H9 (cell line): Measurements from ENCODE around the gene F13A1. TPM values are rescaled to one million over a fixed set of nuclear protein-coding genes. Genes with fewer than 3 reads are reported as not detected.

Experiments used
- DNase-seq: peaks from one replicate; pipeline ENCODE4 v3.0.0-alpha.2; 2017
- H2AFZ ChIP-seq: one replicate; pipeline ENCODE4 v1.6.1; 2013; ENCODE audit warnings: mild to moderate bottlenecking, low read length, control low read depth, moderate library complexity
- H2AK5ac ChIP-seq: 2 replicates; pipeline ENCODE4 v1.6.1; 2013; ENCODE audit warnings: low read length, control low read depth, mixed read lengths; ENCODE audit not compliant: insufficient read length
- H2BK120ac ChIP-seq: one replicate; pipeline ENCODE4 v1.6.1; 2013; ENCODE audit warnings: low read depth, mild to moderate bottlenecking, low read length, control low read depth, inconsistent platforms; ENCODE audit not compliant: poor library complexity, severe bottlenecking
- H2BK12ac ChIP-seq: 2 replicates; pipeline ENCODE4 v1.6.1; 2013; ENCODE audit warnings: low read length, control low read depth, mixed read lengths, low read depth; ENCODE audit not compliant: insufficient read length
- H2BK15ac ChIP-seq: 2 replicates; pipeline ENCODE4 v1.6.1; 2013; ENCODE audit warnings: low read depth, low read length, control low read depth
- H2BK20ac ChIP-seq: one replicate; pipeline ENCODE4 v1.6.1; 2013; ENCODE audit warnings: low read depth, mild to moderate bottlenecking, low read length, control low read depth, inconsistent platforms; ENCODE audit not compliant: poor library complexity, severe bottlenecking
- H2BK5ac ChIP-seq: 2 replicates; pipeline ENCODE4 v1.6.1; 2013; ENCODE audit warnings: low read length, control low read depth, mixed read lengths; ENCODE audit not compliant: insufficient read length
- H3K14ac ChIP-seq: 2 replicates; pipeline ENCODE4 v1.6.1; 2013; ENCODE audit warnings: low read length, control low read depth; ENCODE audit not compliant: insufficient read depth
- H3K18ac ChIP-seq: 2 replicates; pipeline ENCODE4 v1.6.1; 2013; ENCODE audit warnings: low read depth, mild to moderate bottlenecking, mixed read lengths, low read length, control low read depth; ENCODE audit not compliant: insufficient read length
- H3K23ac ChIP-seq: 2 replicates; pipeline ENCODE4 v1.6.1; 2013; ENCODE audit warnings: low read length, control low read depth, mixed read lengths, low read depth; ENCODE audit not compliant: insufficient read length
- H3K23me2 ChIP-seq: 2 replicates; pipeline ENCODE4 v1.6.1; 2013; ENCODE audit warnings: low read depth, mild to moderate bottlenecking, mixed read lengths, low read length, control low read depth; ENCODE audit not compliant: insufficient read length, poor library complexity, severe bottlenecking
- H3K27ac ChIP-seq: 2 replicates; pipeline ENCODE4 v1.5.1; 2013; ENCODE audit warnings: low read length, control low read depth, mixed read lengths, low read depth; ENCODE audit not compliant: insufficient read length
- H3K27me3 ChIP-seq: 2 replicates; pipeline ENCODE4 v1.6.1; 2013; ENCODE audit warnings: low read length, control low read depth, inconsistent platforms; ENCODE audit not compliant: insufficient read depth
- H3K4ac ChIP-seq: 2 replicates; pipeline ENCODE4 v1.6.1; 2013; ENCODE audit warnings: low read depth, mild to moderate bottlenecking, control low read depth, inconsistent platforms, low read length, moderate library complexity
- H3K4me1 ChIP-seq: 2 replicates; pipeline ENCODE4 v1.6.1; 2013; ENCODE audit warnings: low read length, control low read depth, inconsistent platforms; ENCODE audit not compliant: insufficient read depth
- H3K4me2 ChIP-seq: 2 replicates; pipeline ENCODE4 v1.6.1; 2013; ENCODE audit warnings: low read length, control low read depth, mixed read lengths; ENCODE audit not compliant: insufficient read length, insufficient read depth
- H3K56ac ChIP-seq: 2 replicates; pipeline ENCODE4 v1.6.1; 2013; ENCODE audit warnings: low read depth, mild to moderate bottlenecking, mixed read lengths, low read length, control low read depth; ENCODE audit not compliant: insufficient read length
- H3K79me1 ChIP-seq: 2 replicates; pipeline ENCODE4 v1.6.1; 2013; ENCODE audit warnings: low read depth, mild to moderate bottlenecking, moderate library complexity, low read length, control low read depth, inconsistent platforms; ENCODE audit not compliant: insufficient read depth, poor library complexity, severe bottlenecking
- H3K79me2 ChIP-seq: 2 replicates; pipeline ENCODE4 v1.6.1; 2013; ENCODE audit warnings: low read length, control low read depth, inconsistent platforms; ENCODE audit not compliant: insufficient read depth
- H3K9ac ChIP-seq: 2 replicates; pipeline ENCODE4 v1.6.1; 2013; ENCODE audit warnings: low read length, control low read depth, mixed read lengths; ENCODE audit not compliant: insufficient read length; ENCODE audit errors: extremely low read depth
- H3K9me3 ChIP-seq: one replicate; pipeline ENCODE4 v1.6.1; 2013; ENCODE audit warnings: low read depth, low read length, inconsistent platforms; ENCODE audit not compliant: control insufficient read depth
- H3T11ph ChIP-seq: one replicate; pipeline ENCODE4 v1.6.1; 2013; ENCODE audit warnings: mild to moderate bottlenecking, low read length, control low read depth, inconsistent platforms
- H4K20me1 ChIP-seq: one replicate; pipeline ENCODE4 v1.6.1; 2013; ENCODE audit not compliant: control insufficient read depth, insufficient read length, insufficient read depth
- H4K5ac ChIP-seq: 2 replicates; pipeline ENCODE4 v1.6.1; 2013; ENCODE audit warnings: low read depth, mild to moderate bottlenecking, mixed read lengths, low read length, control low read depth; ENCODE audit not compliant: insufficient read length
- H4K8ac ChIP-seq: replicated peaks from 2 replicates; pipeline ENCODE4 v1.6.1; 2013; ENCODE audit warnings: low read length, control low read depth, mixed read lengths, low read depth; ENCODE audit not compliant: insufficient read length
- H4K91ac ChIP-seq: 2 replicates; pipeline ENCODE4 v1.6.1; 2013; ENCODE audit warnings: low read depth, mild to moderate bottlenecking, moderate library complexity, mixed read lengths, low read length, control low read depth; ENCODE audit not compliant: insufficient read length
- H3K27ac Mint-ChIP-seq, 3 experiments: 2 replicates in 2 of 3; 3 replicates in 1 of 3; pipeline ENCODE4 v1.8.0; 2020 to 2021; ENCODE audit warnings: mixed read lengths in 3 of 3, mild to moderate bottlenecking in 1 of 3, moderate library complexity in 1 of 3
- H3K27me3 Mint-ChIP-seq: 2 replicates; pipeline ENCODE4 v1.8.0; 2021; ENCODE audit warnings: low read depth, mild to moderate bottlenecking, moderate library complexity, mixed read lengths
- H3K36me3 Mint-ChIP-seq, 3 experiments: 2 replicates in 2 of 3; 3 replicates in 1 of 3; pipeline ENCODE4 v1.8.0; 2020 to 2021; ENCODE audit warnings: low read depth in 3 of 3, mixed read lengths in 3 of 3; ENCODE audit not compliant: insufficient read depth in 1 of 3
- H3K4me1 Mint-ChIP-seq, 2 experiments: 2 replicates each; pipeline ENCODE4 v1.8.0; 2020; ENCODE audit warnings: mixed read lengths in 2 of 2
- H3K4me3 Mint-ChIP-seq, 2 experiments: 2 replicates in 1 of 2; 3 replicates in 1 of 2; pipeline ENCODE4 v1.8.0; 2020 to 2021; ENCODE audit warnings: mild to moderate bottlenecking in 2 of 2, mixed read lengths in 2 of 2, moderate library complexity in 1 of 2
- H3K9me3 Mint-ChIP-seq, 2 experiments: 2 replicates in 1 of 2; 3 replicates in 1 of 2; pipeline ENCODE4 v1.8.0; 2020; ENCODE audit warnings: mild to moderate bottlenecking in 2 of 2, mixed read lengths in 2 of 2, moderate library complexity in 1 of 2
- CTCF ChIP-seq: fragments of 200-600 bp; sonication (generic); conservative IDR thresholded peaks from 3 replicates; pipeline ENCODE4 v1.8.0; 2021; ENCODE audit warnings: antibody characterized with exemption, mild to moderate bottlenecking
- WGBS: extraction: QIAGEN DNeasy Blood & Tissue Kit; methylation state at CpG from one replicate; pipeline ENCODE4 v1.1.7; 2013; ENCODE audit warnings: missing lambda C conversion rate, low lambda C conversion rate, mixed read lengths; ENCODE audit not compliant: insufficient read length; ENCODE audit errors: extremely low coverage; 5-methylcytosine and 5-hydroxymethylcytosine counted together
- total RNA-seq: library from RNA; stranded (reverse); gene quantifications from 2 replicates; pipeline ENCODE4 v1.2.1, GENCODE V29; 2021

Gene F13A1
- total RNA-seq, 1 experiment from 2014 or later, result 0.15 TPM

GRCh38 chr6:6178795-6179194, 141.7 kb downstream of the F13A1 start:
- DNase-seq, result no peak
- H2BK5ac ChIP-seq, result no peak overlapping the region
- H2BK15ac ChIP-seq, result no peak overlapping the region
- no peaks in the 10 kb centered on the region for H3K79me1 ChIP-seq
- no peaks in the 10 kb centered on the region for H4K20me1 ChIP-seq
- no peak overlapping the region for H3K4me2 ChIP-seq
- no peak for TF ChIP-seq CTCF
- no CpG with 5 or more reads among the region's 6 CpGs for WGBS
- H3K9ac ChIP-seq, result no peak overlapping the region
- no peaks in the 10 kb centered on the region for H3K23me2 ChIP-seq
- H3K27me3 Mint-ChIP-seq, result no peaks in the 10 kb centered on the region; the same call in 1 of the 2 replicates
- no peak overlapping the region for H2BK120ac ChIP-seq
- H3K56ac ChIP-seq, result no peak overlapping the region
- no peak overlapping the region for H4K5ac ChIP-seq
- H3K79me2 ChIP-seq, result no peaks in the 10 kb centered on the region
- H3T11ph ChIP-seq, result no peak overlapping the region
- no peak overlapping the region for H2BK12ac ChIP-seq
- H3K36me3 Mint-ChIP-seq, result no peaks in the 10 kb centered on the region
- H3K27ac Mint-ChIP-seq, result no peak overlapping the region
- no peaks in the 10 kb centered on the region for H3K9me3 Mint-ChIP-seq
- H3K9me3 ChIP-seq, result no peaks in the 10 kb centered on the region
- H3K27ac ChIP-seq, result no peak overlapping the region
- no peak overlapping the region for H2AK5ac ChIP-seq
- no peak overlapping the region for H3K23ac ChIP-seq
- no peaks in the 10 kb centered on the region for H3K27me3 ChIP-seq
- H4K91ac ChIP-seq, result no peak overlapping the region
- no peak overlapping the region for H3K14ac ChIP-seq
- no peak overlapping the region for H3K4me3 Mint-ChIP-seq
- H2AFZ ChIP-seq, result no peak overlapping the region
- no peak overlapping the region for H4K8ac ChIP-seq
- H3K18ac ChIP-seq, result no peak overlapping the region
- no peak overlapping the region for H3K4ac ChIP-seq
- H3K4me1 ChIP-seq, result no peaks in the 10 kb centered on the region
- H3K4me1 Mint-ChIP-seq, result peaks cover 4 to 10% of the 10 kb centered on the region in 2 experiments; a peak in 2 of 4 replicates
- H2BK20ac ChIP-seq, result no peak overlapping the region
